ENCODE data around the gene HS3ST3A1.

DNA sequence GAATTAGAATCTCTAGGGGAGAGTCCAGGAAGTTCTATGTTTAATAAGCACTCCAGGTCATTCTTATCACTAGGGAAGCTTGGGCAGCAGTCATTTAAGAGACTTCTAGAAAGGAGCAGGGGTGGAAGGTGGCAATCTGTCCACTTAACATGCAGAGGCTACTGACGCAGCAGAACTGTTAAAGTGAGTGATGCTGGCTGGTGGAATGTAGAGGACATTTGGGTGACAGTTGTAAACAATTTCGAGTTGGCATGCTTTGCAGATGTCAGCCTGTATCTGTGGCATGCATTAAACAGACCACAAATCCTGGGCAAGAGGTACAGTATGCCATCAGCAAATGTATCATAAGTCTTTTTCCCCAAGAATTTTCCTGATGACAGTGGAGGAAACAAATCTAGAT, 40.5 kb upstream of the HS3ST3A1 start:
- TF ChIP-seq CTCF (IDR thresholded peaks at IDR 0.05) (no peak), EP300 (IDR thresholded peaks at IDR 0.05) (no peak)
